Hematopoietic multipotent progenitor cell treated with erythropoietin and hydrocortisone succinate and interleukin-3 and kit ligand, for 15 days (in vitro differentiated cells): ENCODE measurements around the gene PDE6C.

Experiments used
- DNase-seq: peaks from one replicate; pipeline ENCODE4 v3.0.0-alpha.2; 2015; ENCODE audit warnings: low spot score

The PDE6C gene

GRCh38 chr10:93594518-93594917, 17.8 kb upstream of the PDE6C start:
- no peak for DNase-seq

GRCh38 chr10:93595378-93596161, 16.8 kb upstream of the PDE6C start:
- DNase-seq = no peak

GRCh38 chr10:93596539-93596938, 15.8 kb upstream of the PDE6C start:
- DNase-seq = no peak

GRCh38 chr10:93597075-93597599, 15.2 kb upstream of the PDE6C start:
- no peak for DNase-seq

- DNase-seq = no peak
Observed at GRCh38 chr10:93598157-93598556, 14.2 kb upstream of the PDE6C start.

GRCh38 chr10:93599335-93599734, 13.0 kb upstream of the PDE6C start:
- no peak for DNase-seq

- no peak for DNase-seq
Observed at GRCh38 chr10:93599778-93600177, 12.6 kb upstream of the PDE6C start.

- no peak for DNase-seq
Observed at GRCh38 chr10:93600446-93601145, 11.7 kb upstream of the PDE6C start.

- no peak for DNase-seq
Observed at GRCh38 chr10:93601146-93601773, 11.1 kb upstream of the PDE6C start, which contains the start of gene RBP4. Gene RBP4, minus strand, starts transcription at chr10:93601235. Its CDS starts 207 bp downstream, at chr10:93601028.

- DNase-seq = no peak
Observed at GRCh38 chr10:93601774-93602162, 10.6 kb upstream of the PDE6C start.

GRCh38 chr10:93603023-93603422, 9.3 kb upstream of the PDE6C start:
- no peak for DNase-seq

GRCh38 chr10:93604146-93604545, 8.2 kb upstream of the PDE6C start:
- no peak for DNase-seq

- DNase-seq = no peak
Observed at GRCh38 chr10:93608421-93608820, 3.9 kb upstream of the PDE6C start.

- no peak for DNase-seq
Observed at GRCh38 chr10:93613126-93613525, 789 bp downstream of the PDE6C start.

GRCh38 chr10:93614101-93614825, 1.9 kb downstream of the PDE6C start:
- DNase-seq = no peak

GRCh38 chr10:93615576-93616235, 3.4 kb downstream of the PDE6C start:
- DNase-seq = no peak

GRCh38 chr10:93620925-93621324, 8.6 kb downstream of the PDE6C start:
- no peak for DNase-seq

GRCh38 chr10:93622942-93623341, 10.6 kb downstream of the PDE6C start:
- no peak for DNase-seq

GRCh38 chr10:93628858-93629257, 16.5 kb downstream of the PDE6C start:
- DNase-seq = no peak

- DNase-seq = no peak
Observed at GRCh38 chr10:93629647-93630305, 17.4 kb downstream of the PDE6C start.
